GM12865 (cell line): ENCODE data around the gene SH3PXD2B.

ENCODE experiments used
- DNase-seq: peaks from one replicate; pipeline ENCODE4 v3.0.0; 2010; ENCODE audit warnings: low read depth
- H3K4me3 ChIP-seq: 2 replicates; pipeline ENCODE4 v1.5.1; 2011; ENCODE audit warnings: mild to moderate bottlenecking, low read depth, low read length, control low read depth
- TF ChIP-seq, protein P1 (sequence below): IDR thresholded peaks from 2 replicates; pipeline ENCODE4 v1.5.1; 2011; ENCODE audit warnings: low read length, control low read depth, low read depth, inconsistent platforms; ENCODE audit not compliant: insufficient read depth; ENCODE audit errors: missing control alignments

SH3PXD2B gene

DNA sequence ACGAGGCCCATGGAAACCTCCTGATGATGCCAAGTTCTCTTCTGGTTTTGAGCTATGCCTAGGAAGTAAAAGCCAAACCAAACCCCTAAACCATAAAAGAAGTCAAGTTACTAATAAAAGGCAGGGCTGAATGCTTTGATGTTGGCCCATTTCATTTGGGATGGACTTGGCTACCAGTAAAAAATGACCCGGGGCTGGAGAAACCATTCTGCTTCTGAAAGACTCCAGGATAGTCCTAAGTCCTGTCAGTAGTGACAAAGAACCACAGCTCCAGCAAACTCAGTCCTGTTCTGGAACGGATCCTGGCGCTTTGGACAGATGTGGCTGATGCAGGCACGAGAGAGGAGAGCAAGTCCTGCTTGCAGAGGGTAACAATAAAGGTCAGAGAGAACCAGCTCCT lies 68.6 kb downstream of the SH3PXD2B start:
- DNase-seq, result no peak

DNA sequence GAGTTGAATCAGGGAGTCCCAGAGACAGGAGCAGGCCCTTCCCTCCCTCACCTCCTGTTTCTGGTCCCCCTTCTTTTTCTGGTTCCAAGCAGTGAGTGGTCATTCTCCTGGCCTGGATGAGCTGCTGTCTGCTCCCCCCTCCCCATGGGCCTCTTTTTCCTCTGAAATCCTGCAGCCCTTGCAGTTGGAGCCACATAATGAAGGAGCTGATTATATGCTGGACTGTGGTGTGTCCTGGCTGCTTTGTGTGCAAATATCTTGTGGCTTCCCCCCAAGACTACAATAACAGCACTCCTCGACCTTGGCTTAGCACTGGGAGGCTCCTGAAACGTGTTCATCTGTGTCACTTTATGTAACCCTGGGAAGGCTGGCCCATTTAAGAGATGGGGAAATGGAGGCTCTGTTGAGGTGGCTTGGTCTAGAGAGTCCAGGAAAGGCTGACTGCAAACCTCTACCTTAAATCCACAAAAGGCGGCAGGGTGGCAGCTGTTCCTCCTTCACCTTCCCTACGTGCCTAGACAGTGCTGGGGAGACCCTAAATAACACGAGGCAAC lies 69.2 kb downstream of the SH3PXD2B start:
- no peak for DNase-seq
- TF ChIP-seq, protein P1, sequence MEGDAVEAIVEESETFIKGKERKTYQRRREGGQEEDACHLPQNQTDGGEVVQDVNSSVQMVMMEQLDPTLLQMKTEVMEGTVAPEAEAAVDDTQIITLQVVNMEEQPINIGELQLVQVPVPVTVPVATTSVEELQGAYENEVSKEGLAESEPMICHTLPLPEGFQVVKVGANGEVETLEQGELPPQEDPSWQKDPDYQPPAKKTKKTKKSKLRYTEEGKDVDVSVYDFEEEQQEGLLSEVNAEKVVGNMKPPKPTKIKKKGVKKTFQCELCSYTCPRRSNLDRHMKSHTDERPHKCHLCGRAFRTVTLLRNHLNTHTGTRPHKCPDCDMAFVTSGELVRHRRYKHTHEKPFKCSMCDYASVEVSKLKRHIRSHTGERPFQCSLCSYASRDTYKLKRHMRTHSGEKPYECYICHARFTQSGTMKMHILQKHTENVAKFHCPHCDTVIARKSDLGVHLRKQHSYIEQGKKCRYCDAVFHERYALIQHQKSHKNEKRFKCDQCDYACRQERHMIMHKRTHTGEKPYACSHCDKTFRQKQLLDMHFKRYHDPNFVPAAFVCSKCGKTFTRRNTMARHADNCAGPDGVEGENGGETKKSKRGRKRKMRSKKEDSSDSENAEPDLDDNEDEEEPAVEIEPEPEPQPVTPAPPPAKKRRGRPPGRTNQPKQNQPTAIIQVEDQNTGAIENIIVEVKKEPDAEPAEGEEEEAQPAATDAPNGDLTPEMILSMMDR, result no peak
- H3K4me3 ChIP-seq, result no peak overlapping the region

More for the DNA sequence above, 68.6 kb downstream of the SH3PXD2B start:
- H3K4me3 ChIP-seq, result no peak overlapping the region
- TF ChIP-seq, protein P1, result no peak

DNA sequence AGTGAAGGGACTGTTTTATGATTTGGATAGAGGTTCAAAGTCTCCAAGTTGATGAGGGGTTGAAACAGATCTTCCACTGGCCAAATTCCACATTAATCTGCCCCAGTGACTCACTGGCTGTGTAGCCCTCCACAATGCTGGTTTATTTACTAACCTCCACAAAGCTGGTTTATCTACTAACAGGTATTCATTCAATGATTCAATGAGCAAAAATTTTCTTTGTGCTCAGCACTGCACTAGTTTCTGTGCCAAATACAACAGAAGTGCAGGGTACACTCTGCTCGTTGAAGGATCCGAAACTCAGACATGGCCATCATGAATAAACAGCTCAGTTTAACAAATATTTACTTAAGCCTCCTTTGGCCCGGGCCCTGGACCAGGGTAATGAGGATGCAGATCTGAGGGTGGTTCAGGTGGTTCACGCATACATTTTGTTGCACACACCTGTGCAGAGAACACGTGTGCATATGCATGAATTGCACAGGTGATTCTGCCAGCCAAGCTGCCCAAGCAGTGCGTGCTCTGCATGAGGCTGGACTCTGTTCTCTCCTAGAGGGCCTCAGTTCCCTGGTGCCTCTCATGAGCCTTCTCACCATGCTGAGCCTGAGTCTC lies 71.0 kb downstream of the SH3PXD2B start:
- DNase-seq, result no peak
- no peak overlapping the region for H3K4me3 ChIP-seq
- TF ChIP-seq, protein P1, result no peak

DNA sequence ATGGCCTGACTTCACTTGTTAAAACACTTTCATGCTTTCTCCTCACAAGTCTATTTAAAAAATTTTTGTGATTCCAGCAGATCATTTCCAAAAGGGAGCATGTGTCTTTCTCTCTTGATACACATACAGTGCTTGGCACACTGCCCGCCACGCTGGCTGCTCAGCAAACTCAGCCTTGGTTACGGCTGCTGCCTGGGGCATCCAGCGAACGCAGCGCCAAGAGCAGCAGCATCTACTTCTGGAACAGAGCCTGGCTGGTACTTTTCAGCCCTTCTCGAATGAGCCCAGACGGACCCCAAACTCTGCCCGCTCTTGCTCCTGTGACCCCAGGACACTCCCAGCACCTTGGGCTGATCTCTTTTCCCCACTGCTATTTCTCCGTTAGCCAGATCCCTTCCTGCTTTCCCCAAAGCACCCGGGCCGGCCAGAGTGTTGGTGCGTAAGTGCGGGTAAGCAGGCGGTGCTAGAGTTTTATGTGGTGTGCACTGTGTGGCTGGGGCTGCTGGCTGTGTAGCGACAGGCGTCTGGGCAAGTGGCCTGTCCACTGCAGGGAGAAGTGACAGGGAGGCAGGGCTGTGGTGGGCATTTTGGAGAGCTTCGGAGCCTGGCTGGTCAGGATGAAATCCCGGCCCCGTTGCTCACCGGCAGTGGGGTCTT lies 73.2 kb downstream of the SH3PXD2B start:
- no peak overlapping the region for H3K4me3 ChIP-seq
- DNase-seq, result no peak
- TF ChIP-seq, protein P1, result no peak

DNA sequence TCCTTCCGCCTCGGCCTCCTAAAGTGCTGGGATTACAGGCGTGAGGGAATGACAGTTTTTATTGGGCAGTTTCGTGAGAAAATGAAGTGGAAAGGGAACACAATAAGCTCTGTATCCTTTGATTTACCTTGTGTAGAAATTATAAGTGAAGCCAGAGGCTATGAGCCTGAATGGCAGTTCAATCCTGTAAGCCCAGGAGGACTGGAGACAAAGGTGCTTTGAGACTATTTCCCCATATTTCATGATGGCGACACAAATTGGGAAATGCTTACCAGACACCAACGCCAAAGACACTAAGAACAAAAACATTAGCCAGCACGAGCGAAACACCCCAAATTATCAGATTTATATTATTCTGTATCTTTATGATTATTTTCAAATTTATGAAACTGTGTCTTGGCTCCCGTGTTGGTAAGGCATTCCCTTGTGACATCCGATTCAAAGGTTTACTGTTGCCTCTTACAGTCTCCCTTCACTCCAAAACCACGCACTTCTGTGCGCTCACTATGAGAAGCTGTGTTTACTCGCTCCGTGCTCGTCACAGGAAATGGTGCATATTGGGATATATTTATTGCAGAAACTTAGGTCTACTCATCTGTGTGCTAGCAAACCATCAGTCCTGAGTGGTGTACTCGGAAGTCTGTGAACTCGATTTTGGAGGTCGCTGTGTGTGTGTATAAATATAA lies 73.9 kb downstream of the SH3PXD2B start:
- no peak for DNase-seq
- H3K4me3 ChIP-seq, result no peak overlapping the region
- TF ChIP-seq, protein P1, result no peak

DNA sequence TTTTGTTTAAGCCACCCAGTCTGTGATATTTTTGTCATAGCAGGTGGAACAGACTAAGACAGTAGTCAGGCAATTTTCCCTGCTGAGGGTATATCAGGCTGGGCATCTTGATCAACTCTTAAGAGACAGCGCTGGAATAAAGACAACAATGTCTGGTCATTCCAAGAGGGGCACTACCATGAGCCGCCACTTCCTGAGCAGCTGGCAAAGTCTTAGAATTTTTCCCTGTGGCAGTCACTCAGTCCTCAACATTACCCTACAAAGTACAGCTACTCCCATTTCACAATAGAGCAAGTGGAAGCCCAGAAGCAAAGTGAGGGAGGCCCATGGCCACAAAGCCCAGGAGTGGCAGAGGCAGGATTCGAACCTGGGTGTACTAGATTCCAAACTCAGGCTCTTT lies 74.8 kb downstream of the SH3PXD2B start:
- no peak for DNase-seq
- TF ChIP-seq, protein P1, result no peak
- H3K4me3 ChIP-seq, result no peak overlapping the region
